Mucosa of rectum (tissue), 2 donors: ENCODE measurements around the gene BEND3.
"Not testable (repeated sequence)": the region's sequence is repeated elsewhere in the genome, so short reads cannot be mapped to it uniquely, and the experiment has no call there.

Source experiments
- H3K27ac ChIP-seq, 2 donors: one replicate each; pipeline ENCODE4 v1.7.0; 2013; ENCODE audit warnings: inconsistent platforms in 2 of 2, low read depth in 2 of 2, low read length in 2 of 2
- H3K27me3 ChIP-seq, 2 donors: one replicate each; pipeline ENCODE4 v1.7.0; 2013; ENCODE audit warnings: low read length in 2 of 2; ENCODE audit not compliant: control insufficient read depth in 2 of 2, insufficient read depth in 2 of 2
- H3K36me3 ChIP-seq, 2 donors: one replicate each; pipeline ENCODE4 v1.7.0; 2013; ENCODE audit warnings: low read length in 2 of 2; ENCODE audit not compliant: control insufficient read depth in 2 of 2, insufficient read depth in 2 of 2
- H3K4me1 ChIP-seq, 2 donors: one replicate each; pipeline ENCODE4 v1.7.0; 2013; ENCODE audit warnings: low read length in 2 of 2, mild to moderate bottlenecking in 1 of 2; ENCODE audit not compliant: control insufficient read depth in 2 of 2, insufficient read depth in 2 of 2
- H3K4me3 ChIP-seq, 2 donors: one replicate each; pipeline ENCODE4 v1.7.0; 2013; ENCODE audit warnings: low read length in 2 of 2
- H3K9ac ChIP-seq, 2 donors: one replicate each; pipeline ENCODE4 v1.7.0; 2013; ENCODE audit warnings: low read length in 2 of 2, low read depth in 1 of 2, mild to moderate bottlenecking in 1 of 2
- H3K9me3 ChIP-seq, 2 donors: one replicate each; pipeline ENCODE4 v1.7.0; 2013; ENCODE audit warnings: low read length in 2 of 2; ENCODE audit not compliant: control insufficient read depth in 2 of 2
- donor health status: healthy.
- donor health status: Normal muscosa, but diverticular disease.

The BEND3 gene

DNA sequence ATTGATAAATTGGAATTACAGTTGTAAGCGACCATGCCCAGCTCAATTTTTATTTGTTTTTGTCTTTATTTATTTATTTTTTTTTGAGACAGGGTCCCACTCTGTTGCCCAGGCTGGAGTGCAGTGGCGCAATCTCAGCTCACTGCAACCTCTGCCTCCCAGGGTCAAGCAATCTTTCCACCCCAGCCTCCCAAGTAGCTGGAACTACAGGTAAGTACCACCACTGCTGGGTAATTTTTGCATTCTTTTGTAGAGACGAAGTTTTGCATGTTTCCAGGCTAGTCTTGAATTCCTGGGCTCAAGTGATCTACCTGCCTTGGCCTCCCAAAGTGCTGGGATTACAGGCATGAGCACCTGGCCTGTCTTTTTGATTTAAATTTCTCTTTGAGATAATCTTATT, 21.0 kb upstream of the BEND3 start:
- not testable (repeated sequence) for H3K4me3 ChIP-seq, H3K27ac ChIP-seq, H3K36me3 ChIP-seq, H3K9me3 ChIP-seq, H3K27me3 ChIP-seq, H3K9ac ChIP-seq, H3K4me1 ChIP-seq

GRCh38 chr6:107135048-107135680, 19.8 kb upstream of the BEND3 start:
- H3K27me3 ChIP-seq, H3K27ac ChIP-seq, H3K36me3 ChIP-seq, H3K9ac ChIP-seq, H3K9me3 ChIP-seq, H3K4me1 ChIP-seq, H3K4me3 ChIP-seq: not testable (repeated sequence)

DNA sequence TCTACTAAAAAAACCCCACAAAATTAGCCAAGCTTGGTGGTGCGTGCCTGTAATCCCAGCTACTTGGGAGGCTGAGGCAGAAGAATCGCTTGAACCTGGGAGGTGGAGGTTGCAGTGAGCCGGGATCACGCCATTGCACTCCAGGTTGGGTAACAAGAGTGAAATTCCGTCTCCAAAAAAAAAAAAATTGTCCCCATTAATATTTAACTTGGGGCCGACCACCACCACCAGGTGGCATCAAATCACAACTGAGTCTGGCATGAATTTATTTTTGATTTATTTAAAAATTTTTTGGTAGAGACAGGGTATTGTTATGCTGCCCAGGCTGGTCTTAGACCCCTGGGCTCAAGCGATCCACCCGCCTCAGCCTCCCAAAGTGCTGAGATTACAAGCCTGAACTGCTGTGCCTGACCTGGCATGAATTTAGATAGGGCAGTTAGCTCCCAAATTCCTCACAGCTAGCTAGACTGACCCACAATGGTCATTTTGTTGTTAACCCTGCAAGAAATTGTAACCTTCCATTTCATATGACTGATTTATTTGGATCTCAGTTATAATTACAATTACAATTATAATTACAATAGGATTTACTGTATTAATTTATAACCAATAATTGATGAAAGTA, 17.1 kb upstream of the BEND3 start:
- Histone ChIP-seq H3K4me1 (peaks cover 2 to 6% of the 10 kb centered on the region in 2 donors), H3K4me3 (no peak overlapping the region), H3K36me3 (no peaks in the 10 kb centered on the region), H3K9me3 (no peaks in the 10 kb centered on the region), H3K9ac (no peak overlapping the region), H3K27ac (no peak overlapping the region), H3K27me3 (no peaks in the 10 kb centered on the region)

DNA sequence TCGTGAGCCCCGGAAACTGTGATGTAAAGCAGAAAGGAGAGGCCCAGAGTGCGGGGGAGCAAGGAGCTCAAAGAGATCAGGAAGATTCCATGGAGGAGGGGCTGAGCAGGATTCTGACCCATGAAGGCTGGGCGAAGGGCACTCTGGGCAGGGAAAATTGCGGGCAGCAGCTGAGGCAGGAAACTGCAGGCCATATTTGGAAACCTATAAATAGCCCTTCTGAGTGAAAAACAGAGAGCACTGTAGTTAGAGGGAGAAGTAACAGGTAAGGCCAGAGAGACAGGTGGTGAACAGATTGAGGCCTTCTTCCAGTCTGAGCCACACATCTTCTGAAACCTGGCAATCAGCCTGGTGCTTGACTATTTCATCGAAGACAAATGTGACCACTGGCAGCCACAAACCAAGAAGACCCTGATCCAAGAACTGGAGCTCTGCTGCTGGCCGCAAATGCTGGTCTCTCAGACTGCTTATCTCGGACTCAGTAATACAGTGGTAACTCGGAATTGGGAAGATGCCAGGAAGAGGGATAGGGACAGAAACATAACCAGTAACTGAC, 14.1 kb upstream of the BEND3 start:
- no peak overlapping the region for H3K4me3 ChIP-seq
- H3K27ac ChIP-seq, result no peak overlapping the region
- no peak overlapping the region for H3K9ac ChIP-seq

GRCh38 chr6:107128577-107128976, 13.3 kb upstream of the BEND3 start:
- no peak overlapping the region for H3K27ac ChIP-seq

More for the DNA sequence above, 14.1 kb upstream of the BEND3 start:
- H3K36me3 ChIP-seq, result no peaks in the 10 kb centered on the region
- no peaks in the 10 kb centered on the region for H3K27me3 ChIP-seq
- peaks cover 5 to 12% of the 10 kb centered on the region in 2 donors for H3K4me1 ChIP-seq
- H3K9me3 ChIP-seq, result no peaks in the 10 kb centered on the region

GRCh38 chr6:107128175-107128574, 12.9 kb upstream of the BEND3 start:
- H3K36me3 ChIP-seq, result no peaks in the 10 kb centered on the region
- H3K4me1 ChIP-seq, result peaks cover 5 to 12% of the 10 kb centered on the region in 2 donors
- H3K9me3 ChIP-seq, result no peaks in the 10 kb centered on the region
- H3K4me3 ChIP-seq, result no peak overlapping the region
- H3K27me3 ChIP-seq, result no peaks in the 10 kb centered on the region
- no peak overlapping the region for H3K9ac ChIP-seq
- H3K27ac ChIP-seq, result no peak overlapping the region

More at GRCh38 chr6:107128577-107128976, 13.3 kb upstream of the BEND3 start:
- Histone ChIP-seq H3K4me3 (no peak overlapping the region), H3K9me3 (no peaks in the 10 kb centered on the region), H3K9ac (no peak overlapping the region), H3K27me3 (no peaks in the 10 kb centered on the region), H3K36me3 (no peaks in the 10 kb centered on the region), H3K4me1 (peaks cover 5 to 12% of the 10 kb centered on the region in 2 donors)

- no peak overlapping the region for H3K9ac ChIP-seq
- no peaks in the 10 kb centered on the region for H3K9me3 ChIP-seq
- H3K36me3 ChIP-seq, result no peaks in the 10 kb centered on the region
- H3K27me3 ChIP-seq, result no peaks in the 10 kb centered on the region
- H3K4me3 ChIP-seq, result no peak overlapping the region
- no peak overlapping the region for H3K27ac ChIP-seq
- peaks cover 5 to 12% of the 10 kb centered on the region in 2 donors for H3K4me1 ChIP-seq
Measured at GRCh38 chr6:107125771-107126170, 10.5 kb upstream of the BEND3 start.

- H3K27me3 ChIP-seq, result no peaks in the 10 kb centered on the region
- peaks cover 5 to 12% of the 10 kb centered on the region in 2 donors for H3K4me1 ChIP-seq
- no peaks in the 10 kb centered on the region for H3K36me3 ChIP-seq
- no peak overlapping the region for H3K27ac ChIP-seq
- H3K9ac ChIP-seq, result no peak overlapping the region
- H3K9me3 ChIP-seq, result no peaks in the 10 kb centered on the region
- no peak overlapping the region for H3K4me3 ChIP-seq
Measured at GRCh38 chr6:107124934-107125348, 9.6 kb upstream of the BEND3 start.

DNA sequence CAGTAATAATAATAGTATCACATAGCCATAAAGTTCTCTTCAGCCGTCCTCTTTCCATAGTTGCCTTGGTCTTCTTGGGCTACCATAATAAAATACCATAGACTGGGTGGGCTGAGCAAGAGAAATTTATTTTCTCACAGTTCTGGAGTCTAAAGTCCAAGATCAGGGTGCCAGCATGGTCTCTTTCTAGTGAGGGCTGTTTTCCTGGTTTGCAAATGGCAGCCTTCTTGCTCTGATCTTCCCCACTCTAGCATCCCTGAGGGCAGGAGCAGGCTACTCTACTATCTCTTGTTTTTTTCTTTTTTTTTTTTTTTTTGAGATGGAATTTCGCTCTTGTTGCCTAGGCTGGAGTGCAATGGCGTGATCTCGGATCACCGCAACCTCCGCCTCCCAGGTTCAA, 8.2 kb upstream of the BEND3 start:
- Histone ChIP-seq H3K27me3 (no peaks in the 10 kb centered on the region), H3K9ac (no peak overlapping the region), H3K36me3 (no peaks in the 10 kb centered on the region), H3K4me1 (peaks cover 2 to 5% of the 10 kb centered on the region in 2 donors), H3K9me3 (no peaks in the 10 kb centered on the region), H3K27ac (no peak overlapping the region), H3K4me3 (no peak overlapping the region)

DNA sequence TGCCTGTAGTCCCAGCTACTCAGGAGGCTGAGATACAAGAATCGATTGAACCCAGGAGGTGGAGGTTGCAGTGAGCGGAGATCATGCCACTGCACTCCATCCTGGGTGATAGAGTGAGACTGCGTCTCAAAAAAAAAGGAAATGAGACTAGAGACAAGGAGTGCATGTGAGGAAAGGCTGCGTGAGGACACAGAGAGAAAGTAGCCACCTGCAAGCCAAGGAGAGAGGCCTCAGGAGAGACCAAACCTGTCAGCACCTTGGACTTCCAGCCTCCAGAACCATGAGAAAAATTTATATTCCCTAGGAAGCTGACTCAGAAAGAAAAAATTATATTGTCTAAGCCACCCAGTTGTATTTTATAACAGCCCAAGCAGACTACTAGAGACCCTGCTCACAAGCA, 7.4 kb upstream of the BEND3 start:
- Histone ChIP-seq H3K36me3 (no peaks in the 10 kb centered on the region), H3K9me3 (no peaks in the 10 kb centered on the region), H3K4me3 (no peak overlapping the region), H3K9ac (no peak overlapping the region), H3K27me3 (no peaks in the 10 kb centered on the region), H3K4me1 (peaks cover 2 to 5% of the 10 kb centered on the region in 2 donors), H3K27ac (no peak overlapping the region)
